Measurements from ENCODE around the gene SECTM1.

GRCh38 chr17:82321947-82322466 is 11.6 kb downstream of the SECTM1 start:
- TF ChIP-seq CTCF (IDR thresholded peaks at IDR 0.05; ENCODE audit: low read depth, low read length, poor library complexity, severe bottlenecking) (no peak), EZH2phosphoT487 (IDR thresholded peaks at IDR 0.05; ENCODE audit: borderline replicate concordance, low read length) (no peak)

Measured in DOHH2 (cell line).